Stimulated activated CD4-positive, alpha-beta T cell treated with anti-CD3 and anti-CD28 coated beads, Interleukin-12 subunit alpha, Interleukin-12 subunit beta, amount 100 ng/mL, for 4 hours (primary cell): ENCODE results near the gene HOXA7.

ENCODE experiments used
- DNase-seq: peaks from one replicate; pipeline ENCODE4 v3.0.0-alpha.2; 2020

Gene HOXA7

DNA sequence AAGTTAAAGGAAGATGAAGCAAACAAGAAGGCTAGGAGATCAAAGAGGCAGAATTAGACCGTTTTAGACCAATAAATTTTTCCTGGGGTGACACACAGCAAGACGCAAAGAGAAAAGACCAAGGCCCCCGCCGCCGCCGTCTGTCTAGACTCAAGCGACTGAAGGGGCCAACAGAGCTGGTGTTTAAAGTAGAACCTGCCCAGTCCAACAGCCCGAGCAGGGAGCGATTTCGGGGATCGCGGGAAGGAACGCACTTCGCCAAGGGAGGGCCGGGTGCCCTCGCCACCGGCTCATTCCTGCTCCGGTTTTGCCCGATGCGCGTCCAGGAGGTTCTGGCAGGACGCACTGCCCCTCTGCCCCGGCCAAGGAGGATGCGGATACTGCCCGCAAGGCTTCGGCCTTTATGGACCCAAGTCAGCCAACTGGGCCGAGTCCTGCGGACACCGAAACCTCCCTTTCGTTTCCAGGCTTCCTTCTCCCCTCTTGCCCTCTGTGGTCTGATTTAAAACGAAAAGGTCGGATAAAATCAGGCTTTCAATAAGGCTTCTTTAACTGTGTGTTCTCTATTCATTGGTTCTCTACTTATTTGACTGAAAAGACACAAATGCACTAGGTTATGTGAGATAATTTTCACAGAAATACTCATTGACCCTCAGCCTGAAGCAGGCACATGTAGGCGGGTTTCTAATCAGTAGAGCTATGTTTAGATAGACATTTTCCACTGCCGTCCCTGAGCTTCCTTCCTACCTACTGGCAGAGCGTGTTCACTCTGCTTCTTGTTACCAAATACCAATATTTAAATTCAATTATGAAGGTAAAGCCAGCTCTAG is 2.2 kb upstream of the HOXA7 start:
- DNase-seq, result no peak

DNA sequence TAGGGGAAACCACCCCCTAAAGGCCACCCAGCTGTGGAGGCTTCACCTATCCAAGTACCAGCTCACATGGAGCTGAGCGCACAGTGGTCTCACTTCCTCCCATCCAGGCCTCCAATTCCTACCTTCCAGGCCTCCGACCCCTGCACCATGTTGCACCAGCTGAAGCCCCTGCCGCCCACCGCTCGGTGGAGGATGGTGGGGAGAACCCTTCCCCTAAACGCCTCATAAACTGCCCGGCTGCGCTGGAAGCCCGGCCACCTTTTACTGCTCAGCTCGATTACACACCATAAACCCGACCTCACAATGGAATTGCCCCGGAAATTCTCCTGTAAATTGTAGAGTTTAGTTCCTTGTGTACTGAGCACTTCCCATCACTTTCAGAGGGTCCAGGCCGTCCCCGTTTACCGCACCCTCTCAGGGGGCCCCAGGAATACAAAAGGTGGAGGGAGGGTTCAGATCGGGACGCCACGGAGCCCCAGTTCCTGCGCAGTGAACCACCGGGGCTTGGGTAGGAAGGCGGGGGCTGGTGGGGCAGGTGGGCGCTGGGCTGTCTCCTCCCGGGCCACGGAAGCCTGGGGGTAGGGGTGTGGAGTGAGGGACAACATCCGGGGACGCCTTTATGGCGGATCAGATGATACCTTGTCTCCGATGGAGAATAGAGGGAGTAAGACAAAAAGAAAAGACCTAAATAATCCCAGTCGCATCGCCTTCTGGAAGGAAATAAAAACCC is 1.4 kb upstream of the HOXA7 start:
- DNase-seq, result no peak

DNA sequence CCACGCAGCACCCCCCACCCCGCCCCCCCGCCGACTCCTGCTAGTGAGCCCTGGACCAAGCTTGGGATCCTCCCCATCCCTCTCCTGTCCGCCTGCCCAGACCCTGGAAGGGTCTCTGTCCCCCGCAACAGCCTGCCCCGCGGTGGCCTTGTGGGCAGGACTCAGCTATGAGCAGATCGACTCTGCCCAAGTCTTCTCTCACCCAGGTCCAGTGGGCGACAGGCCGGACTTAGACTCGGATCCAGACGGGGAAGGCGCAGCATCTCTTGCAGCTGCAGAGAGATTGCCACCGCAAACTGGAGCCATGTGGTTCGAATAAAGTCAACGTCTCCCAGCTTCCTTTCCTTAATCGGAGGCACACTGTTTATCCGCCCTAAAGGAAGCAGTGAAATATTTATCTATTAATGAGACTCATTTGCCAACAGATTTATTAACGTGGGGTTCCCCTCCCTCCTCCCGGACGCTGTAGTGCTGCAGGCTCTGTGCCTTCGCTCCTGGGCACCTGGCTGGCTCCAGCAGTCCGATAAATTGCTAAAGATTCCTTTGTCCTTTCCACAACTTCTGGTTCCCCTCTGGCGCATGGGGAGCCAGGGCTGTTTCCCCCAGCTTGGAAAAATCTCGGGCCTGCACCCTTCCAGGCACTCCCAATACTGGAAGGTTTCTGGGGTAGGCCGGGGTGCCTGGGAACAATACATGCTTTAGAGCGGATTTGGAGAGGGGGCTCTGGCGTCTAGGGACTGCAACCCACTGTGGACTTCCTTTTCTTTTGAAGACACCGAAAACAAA is 634 bp upstream of the HOXA7 start:
- no peak for DNase-seq

DNA sequence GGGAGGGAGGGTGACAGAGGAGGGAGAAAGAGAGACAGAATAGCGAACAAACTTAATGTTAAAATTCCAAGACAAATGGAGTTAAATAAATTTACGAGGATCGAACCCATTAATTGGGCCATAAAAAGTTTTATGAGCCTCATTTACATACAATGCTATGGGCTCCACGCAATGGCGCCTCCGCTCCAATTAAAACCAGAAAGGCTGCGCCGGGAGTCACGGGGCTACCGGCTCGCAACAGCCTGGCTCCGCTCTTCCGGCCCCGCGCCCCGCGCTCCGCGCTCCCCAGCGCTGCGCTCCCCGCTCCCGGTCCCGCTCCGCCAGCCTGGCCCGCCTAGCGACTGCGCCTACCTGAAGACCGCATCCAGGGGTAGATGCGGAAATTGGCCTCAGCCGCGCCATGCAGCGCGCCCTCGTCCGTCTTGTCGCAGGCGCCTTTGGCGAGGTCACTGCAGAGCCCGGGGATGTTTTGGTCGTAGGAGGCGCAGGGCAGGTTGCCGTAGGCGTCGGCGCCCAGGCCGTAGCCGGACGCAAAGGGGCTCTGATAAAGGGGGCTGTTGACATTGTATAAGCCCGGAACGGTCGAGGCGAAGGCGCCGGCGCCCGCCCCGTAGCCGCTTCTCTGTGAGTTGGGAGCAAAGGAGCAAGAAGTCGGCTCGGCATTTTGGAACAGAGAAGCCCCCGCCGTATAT is 513 bp downstream of the HOXA7 start:
- no peak for DNase-seq

DNA sequence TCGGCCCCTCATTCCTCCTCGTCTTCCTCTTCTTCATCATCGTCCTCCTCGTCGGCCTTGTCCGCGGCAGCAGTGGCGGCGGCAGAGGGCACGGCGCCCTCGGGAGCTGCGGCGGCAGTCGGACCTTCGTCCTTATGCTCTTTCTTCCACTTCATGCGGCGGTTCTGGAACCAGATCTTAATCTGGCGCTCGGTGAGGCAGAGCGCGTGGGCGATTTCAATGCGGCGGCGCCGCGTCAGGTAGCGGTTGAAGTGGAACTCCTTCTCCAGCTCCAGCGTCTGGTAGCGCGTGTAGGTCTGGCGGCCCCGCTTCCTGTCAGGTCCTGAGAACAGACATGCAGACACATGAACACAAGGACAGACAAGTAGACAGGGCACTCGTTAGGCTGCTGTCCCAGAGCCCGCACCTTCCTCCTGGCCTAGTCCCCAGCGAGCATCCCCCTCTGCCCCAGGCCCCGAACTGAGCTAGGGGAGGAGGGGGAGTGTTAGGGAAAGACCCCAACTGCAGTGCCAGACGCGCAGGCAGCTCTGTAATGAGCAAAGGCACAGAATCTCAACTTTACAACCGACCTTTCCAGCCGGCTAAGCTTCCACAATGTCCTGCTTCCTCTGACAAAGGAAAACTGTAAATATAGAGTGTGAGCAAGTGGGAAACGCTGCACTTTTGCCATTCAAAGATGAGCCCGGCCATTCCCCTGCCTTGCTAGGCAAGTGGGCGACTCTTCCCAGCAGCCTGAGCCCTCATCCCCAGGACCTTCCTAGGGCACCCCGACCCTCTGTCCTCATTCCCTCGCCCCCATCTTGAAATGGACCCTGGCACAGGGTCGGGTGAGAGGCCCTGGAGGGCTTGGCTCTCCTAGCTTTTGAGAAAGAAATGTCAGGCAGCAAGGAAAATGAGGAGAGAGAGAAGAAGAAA is 1.3 kb downstream of the HOXA7 start:
- no peak for DNase-seq

DNA sequence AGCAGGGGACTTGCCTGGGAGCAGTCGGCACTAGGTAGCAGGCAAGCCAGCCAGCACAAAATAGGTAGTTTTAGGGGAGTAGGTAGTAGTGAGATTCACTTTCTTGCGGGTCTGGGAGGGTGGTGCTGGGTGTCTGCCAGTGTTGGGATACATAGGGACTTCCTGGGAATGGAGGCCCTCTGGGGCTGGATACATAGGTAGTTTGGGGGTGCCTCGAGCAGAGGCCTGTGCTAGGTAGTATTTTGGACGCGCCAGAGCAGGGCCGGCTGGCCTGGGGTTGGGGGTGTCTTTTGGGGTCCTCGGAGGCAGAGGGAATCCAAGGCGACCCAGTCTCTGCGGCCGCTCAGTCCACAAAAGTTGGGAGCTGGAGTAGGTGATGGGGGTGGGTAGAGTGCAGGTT is 2.1 kb downstream of the HOXA7 start:
- no peak for DNase-seq

DNA sequence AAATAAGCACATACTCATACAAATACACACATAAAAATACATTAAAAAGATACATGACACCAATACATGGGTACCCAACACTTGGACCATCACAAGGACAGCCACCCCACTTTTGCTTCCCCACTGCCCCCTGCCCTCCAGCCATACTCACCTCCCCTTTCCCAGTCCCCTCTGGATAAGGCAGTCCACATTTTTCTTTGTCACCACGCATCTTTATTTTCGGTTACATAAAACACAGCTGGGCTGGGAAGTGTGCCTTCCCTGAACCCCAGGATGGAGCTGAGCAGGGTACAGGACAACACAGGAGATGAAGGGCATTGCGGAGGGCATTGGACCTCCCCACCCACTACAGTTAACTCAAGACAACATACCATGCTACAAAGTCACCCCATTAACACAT is 2.9 kb downstream of the HOXA7 start:
- no peak for DNase-seq

DNA sequence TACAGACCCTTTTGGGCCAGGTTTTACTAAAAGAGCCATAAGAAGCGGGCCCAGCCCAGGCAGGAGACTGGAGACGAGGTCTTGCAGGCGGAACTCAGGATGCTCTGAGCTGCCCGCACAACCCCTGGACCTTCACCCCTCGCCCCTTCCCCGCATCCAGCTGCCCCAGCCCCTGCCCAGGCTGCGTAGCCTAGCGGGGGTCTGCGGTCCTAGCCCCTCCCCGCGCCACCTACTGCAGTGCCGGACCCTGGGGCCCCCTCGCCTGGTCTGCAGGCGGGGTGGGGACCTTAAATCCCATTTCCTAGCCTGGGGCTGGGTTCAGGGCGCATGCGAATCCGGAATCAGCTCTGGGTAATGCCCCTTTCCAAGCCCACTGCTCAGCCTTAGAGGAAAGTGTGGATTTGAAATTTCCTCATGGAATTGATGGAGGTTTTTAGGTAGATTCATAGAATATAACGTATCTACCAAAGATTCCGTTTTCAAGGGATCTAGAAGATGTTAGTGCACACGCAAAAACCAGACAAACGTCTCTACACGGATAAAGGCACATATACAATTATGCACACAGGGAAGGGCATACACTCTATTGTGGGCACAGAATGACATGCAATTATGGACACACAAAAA is 3.5 kb downstream of the HOXA7 start:
- DNase-seq, result no peak

DNA sequence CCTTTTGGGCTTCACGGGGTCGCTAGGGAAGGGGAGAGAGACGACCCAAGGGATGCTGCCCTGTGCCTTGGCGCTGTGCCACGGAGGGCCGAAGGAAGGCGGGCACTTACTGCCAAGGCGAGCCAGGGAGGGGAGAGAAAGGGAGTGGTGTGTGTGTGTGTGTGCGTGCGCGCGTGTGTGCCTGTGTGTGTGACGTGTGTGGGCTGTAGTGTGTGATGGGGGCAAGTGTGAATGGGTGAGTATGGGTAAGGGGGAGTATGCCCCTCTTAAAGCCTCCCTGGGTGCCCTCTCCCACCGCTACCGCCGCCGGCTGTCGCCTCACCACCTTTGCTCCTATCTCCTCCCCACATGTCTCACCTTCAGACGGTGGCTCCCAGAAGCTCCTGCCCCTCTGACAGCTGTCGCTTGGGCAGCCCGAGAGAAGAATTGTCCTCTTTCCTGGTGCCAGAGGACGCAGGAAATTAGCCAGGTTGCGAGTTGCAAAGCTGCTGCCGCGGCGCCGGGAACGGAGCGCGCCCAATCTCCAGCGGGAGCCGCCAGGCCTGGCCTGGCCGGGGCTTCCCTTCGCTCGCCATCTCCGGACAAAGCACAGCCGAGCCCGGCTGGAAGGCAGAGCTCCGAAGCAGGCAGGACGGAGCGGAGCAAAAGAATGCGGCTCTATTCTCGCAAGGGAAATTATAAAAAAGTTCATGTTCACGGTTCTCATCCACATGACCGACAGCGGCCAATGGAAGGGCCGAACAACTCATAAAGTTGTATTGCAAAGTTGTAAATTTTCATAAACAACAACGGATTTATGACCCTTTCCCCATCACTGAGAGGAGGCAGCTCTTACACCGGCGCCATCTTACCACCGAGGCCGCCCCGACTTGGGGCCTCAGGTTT is 4.3 kb downstream of the HOXA7 start, which contains the start of gene HOXA3:
Gene HOXA3, minus strand, starts transcription at position 653 of the 885 bp plus-strand sequence. CDS start 41,943 bp downstream, outside the sequence.
- DNase-seq, result no peak

DNA sequence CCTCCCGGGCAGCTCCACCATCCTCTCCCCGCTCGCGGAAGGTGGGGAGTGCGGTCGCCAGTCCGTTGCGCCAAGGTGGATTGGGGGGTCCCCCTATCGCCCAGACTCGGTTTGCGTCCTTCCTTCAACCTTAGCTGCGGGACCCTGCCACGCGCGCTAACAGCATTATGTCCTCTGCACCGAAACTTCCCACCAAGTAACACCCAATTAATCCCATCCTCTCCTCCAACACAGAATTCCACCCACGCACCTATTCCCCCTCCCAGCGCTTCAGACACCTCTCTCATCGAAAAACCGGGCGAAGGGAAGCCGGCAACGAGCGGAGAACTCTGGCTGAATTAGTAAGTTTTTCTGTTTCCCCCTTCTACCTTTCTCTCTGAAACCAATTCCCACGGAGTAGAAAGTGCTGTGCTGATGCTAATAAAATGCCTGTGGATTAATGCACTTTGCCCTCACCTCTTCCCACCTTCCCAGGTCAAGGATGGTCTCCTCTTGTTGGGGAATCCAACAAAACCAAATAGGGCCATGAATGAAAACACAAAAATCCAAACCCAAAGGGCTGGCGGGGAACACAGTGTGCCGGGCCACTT is 5.0 kb downstream of the HOXA7 start:
- DNase-seq, result no peak

DNA sequence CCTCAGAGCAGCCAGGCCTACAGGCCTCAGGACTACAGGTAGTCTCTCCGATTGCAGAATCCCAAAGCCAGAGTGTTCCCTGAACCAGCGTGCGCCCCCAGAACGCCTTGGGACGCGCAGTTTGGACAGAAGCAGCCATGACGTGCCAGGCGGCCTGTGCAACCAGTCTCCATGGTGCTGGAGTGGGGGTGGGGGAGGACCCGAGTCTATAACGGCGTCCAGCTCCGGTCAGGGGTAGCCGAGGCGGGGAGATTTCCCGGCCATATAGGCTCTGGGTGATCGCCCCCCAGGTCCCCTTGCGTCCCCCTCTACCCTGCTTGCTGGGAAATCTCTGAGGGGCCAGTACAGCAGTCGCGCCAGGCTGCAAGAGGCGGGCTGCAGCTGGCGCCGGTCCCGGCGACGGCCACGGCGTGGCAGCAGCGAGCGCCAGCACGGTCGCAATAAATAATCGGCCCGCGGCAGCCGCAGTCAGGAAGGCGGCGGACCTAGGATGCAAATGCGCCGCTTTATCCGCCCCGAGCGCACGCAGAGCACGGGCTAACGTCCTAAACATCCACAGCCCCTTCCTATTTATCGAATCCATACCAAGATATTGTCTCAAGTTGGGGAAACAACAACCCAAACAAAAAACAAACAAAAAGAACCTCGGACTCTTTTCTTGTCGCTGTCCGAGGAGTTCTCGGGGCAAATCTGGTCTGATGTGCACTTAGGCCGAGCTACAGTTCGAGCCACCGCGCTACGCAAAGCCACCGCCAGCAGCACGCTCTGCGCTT is 5.7 kb downstream of the HOXA7 start:
- peak; percentile 66 for DNase-seq

DNA sequence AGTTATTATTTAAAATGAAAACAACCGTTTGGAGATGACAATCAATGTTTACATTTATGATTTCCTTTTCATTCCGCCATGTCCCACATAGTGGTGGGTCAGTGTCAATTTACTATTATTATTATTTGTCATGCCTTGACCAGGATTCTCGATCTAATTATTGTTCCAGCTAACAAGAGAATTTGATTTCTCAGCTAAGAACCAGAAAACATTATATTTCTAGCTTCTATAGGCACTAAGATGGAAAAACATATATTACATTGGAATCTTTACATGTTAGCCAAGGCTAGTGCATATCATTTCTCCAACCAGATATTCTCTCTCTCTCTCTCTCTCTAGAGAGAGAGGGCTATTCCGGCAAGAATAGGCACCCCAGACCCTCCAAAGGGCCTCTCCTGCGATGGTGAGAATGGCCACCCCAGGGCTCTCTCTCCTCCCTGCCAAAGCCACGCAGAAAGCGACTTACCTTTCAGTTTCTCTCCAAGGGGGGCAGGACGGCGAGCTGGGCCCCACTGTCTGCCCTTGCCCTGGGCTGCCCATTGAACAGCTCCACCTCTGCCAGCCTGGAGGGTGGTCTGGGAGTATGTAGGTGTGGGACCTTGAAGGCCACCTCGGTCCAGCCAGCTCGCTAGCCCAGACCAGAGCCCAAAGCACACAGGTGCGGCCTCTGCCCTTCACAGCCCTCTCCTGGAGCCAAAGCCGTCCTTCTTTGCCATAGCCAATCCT is 6.5 kb downstream of the HOXA7 start:
- DNase-seq, result no peak

DNA sequence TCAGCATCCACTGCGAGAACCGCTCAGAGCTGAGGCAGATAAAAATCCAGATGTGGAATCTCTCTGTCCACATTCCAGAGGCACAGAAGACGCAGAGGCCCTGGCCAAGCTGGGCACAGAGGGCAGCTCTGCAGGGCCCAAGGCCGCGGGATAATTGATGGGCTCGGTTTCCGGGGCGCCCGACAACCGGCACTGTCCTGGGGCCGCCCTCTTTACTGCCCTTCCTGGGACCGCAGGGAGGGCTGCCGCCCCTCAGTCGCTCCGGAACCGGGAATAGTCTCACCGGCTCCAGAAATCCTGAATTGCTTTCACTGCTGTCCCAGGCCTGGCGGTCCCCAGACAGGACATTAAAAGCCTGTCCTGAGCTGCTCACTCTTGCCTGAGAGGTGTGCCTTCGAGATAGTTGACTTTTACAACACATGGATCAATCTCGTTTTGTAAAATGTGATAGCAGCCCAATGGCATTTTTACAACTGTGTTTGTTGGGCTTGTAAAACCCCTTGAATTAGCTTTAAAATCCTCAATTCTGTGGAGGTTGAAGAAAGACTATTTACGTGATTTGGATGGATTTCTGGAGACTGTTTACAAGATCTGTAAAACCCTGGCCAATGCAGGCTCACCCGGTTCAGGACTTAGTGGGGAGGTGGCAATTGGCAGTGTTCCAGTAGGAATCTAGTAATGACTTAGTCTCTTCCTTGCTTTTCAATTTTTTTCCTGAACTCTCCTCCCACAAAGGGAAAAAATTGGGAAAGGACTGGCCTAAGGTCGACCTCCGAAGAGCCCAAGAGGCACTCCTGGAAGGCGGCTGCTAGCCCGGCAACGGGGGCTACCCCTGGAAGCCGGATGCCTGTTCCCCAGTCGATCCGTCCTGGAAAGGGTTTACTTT is 7.5 kb downstream of the HOXA7 start:
- no peak for DNase-seq

DNA sequence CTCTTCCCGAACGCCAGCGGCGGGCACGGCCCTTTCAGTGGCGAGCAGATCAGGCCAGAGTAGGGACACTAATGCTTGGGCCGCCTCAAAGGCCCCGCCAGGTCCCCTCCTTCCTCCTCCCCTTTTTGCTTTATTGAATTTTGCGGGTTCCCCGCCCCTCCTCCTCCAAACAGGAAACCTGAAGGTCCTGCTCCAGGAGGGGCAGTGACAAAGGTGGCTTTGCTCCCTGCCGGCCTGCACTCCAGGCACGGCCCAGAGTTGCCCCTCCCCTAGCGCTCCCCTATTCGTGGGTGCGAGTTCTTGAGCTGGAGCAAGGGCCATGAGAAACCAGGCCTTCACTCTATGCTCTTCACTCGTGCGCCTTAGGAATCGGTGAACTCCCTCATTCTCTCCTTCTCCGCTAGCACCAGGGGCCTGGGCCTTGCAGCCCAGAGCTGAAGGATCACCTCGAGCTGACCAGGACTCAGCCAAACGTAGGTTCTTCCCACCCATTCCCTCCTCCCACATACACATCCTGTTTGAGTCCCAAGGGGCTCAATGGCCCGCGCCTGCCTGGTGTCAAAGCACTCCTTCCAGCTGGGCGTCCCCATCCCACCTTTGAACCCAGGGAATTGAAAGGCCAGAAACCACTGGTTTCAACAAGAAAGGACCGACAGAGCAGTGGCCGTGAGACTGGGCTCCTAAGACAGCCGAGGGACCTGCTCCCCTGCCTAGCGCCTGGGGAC is 8.3 kb downstream of the HOXA7 start:
- DNase-seq, result no peak

DNA sequence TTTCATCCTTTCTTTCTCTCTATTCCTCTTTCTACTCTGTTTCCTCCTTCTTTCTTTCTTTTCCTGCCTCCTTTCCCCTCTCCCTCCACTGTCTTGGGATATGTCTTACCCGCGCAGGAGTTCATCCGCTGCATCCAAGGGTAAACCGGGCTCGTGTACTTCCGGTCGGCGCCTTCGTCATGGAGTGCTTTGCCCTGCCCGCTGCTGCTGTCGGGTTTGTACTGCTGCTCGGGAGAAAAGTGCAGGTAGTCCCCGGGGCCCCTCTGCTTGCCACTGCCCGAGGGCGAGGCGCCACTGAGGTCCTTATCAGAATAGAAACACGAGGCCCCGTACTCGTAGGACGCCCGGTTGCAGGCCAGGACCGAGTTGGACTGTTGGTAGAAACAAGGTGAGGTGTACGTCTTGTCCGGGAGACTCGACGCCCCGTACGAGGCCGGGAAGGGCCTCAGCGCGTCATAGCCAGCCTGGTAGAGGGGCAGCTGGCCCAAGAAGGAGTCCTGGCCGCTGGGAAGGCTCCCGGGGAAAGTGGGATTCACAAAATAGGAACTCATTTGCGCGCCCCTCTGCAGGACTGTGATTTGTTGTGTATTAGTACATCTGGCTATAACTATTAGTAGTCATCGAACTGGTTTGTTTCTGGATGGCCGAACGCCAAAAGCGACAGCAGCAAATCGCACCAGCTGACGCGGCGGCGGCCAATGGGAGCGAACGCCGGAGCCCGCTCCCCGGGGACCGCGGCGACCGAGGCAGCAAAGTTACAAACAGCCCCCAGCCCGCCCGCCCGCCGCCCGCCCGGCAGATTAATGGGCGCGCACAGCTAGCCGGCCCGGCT is 9.1 kb downstream of the HOXA7 start, which contains the start of gene HOXA6:
Gene HOXA6, minus strand, starts transcription at position 576 of the 832 bp plus-strand sequence. Its CDS starts 25 bp downstream, at position 551.
- no peak for DNase-seq
